ENCODE measurements around the gene RYR2.

RYR2 gene

DNA sequence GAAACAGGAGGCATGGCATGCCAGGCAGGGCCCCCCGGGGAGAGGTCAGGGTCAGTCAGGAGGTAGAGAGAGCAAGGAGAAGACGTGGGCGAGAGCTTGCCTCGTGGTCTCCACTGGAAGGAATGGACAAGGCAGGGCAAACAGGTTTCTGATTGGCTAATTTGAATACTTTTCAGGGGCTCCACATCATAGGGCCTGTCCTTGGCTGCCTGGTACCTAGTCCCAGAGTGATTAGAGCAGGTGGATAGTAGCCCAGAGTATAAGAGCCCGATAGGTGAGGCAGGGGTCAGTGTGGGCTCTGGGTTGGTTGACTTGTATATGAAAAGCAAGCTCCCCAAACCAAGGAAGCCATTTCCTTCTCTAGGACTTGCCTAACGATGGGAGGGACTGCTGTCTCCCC, 670.1 kb downstream of the RYR2 start:
- no peak overlapping the region for H3K27ac ChIP-seq
- CTCF ChIA-PET, result no interaction called here

DNA sequence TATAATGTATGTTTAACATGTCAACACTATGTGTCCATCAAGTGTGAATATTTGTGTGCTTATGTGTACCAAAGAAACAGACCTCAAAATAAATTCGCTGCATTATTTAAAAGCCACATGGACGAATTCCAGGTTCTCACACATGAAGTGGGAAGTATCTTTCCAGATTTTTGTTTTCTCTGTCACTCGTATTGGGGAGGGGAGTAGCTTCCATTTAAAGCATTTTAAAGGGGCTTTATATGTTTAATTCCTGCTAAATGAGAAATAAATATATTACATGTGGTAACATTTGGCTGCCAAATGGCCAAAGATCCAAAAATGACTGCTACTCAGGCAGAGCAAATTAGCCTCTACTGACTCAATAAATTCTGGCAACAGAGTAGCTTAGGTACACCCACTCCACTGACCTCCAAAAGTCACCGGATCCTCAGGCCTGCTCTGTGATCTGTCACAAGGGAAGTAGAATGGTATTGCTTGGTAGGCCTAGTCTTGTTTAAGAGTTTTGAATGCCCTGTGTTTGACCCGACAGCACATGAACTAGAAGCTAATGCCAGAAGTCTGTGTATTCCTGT, 670.7 kb downstream of the RYR2 start:
- ChIA-PET CTCF (no interaction called here), POLR2A (ENCODE audit: low non-redundant PET) (no interaction called here)
- no peak for DNase-seq (ENCODE audit: low spot score)
- no peak overlapping the region for H3K27ac ChIP-seq
- TF ChIP-seq, protein P1, sequence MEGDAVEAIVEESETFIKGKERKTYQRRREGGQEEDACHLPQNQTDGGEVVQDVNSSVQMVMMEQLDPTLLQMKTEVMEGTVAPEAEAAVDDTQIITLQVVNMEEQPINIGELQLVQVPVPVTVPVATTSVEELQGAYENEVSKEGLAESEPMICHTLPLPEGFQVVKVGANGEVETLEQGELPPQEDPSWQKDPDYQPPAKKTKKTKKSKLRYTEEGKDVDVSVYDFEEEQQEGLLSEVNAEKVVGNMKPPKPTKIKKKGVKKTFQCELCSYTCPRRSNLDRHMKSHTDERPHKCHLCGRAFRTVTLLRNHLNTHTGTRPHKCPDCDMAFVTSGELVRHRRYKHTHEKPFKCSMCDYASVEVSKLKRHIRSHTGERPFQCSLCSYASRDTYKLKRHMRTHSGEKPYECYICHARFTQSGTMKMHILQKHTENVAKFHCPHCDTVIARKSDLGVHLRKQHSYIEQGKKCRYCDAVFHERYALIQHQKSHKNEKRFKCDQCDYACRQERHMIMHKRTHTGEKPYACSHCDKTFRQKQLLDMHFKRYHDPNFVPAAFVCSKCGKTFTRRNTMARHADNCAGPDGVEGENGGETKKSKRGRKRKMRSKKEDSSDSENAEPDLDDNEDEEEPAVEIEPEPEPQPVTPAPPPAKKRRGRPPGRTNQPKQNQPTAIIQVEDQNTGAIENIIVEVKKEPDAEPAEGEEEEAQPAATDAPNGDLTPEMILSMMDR (conservative IDR thresholded peaks at IDR 0.05; ENCODE audit: low read depth), result no peak

More for the DNA sequence above, 670.1 kb downstream of the RYR2 start:
- POLR2A ChIA-PET (ENCODE audit: low non-redundant PET), result no interaction called here
- TF ChIP-seq, protein P1 (conservative IDR thresholded peaks at IDR 0.05; ENCODE audit: low read depth), result no peak
- DNase-seq (ENCODE audit: low spot score), result no peak

DNA sequence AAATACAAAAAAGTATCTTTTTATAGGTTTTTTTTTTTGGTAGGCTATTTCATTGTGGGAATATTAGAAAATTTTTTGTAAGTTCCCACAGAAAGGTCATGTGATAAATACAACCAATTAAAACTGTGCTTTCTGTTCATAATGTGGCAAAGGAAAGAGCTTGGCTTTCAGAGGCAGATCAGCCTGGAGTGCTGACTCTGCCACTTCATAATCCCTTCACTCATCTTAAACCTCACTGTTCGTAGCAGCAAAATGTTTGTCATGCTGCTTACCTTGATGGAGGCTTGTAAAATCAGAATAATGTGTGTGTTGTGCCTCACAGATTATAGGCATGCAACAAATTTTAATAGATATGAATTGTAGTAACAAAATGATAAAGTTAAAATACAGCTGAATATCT, 671.9 kb downstream of the RYR2 start:
- TF ChIP-seq, protein P1 (conservative IDR thresholded peaks at IDR 0.05; ENCODE audit: low read depth), result no peak
- no peak overlapping the region for H3K27ac ChIP-seq
- CTCF ChIA-PET, result no interaction called here
- POLR2A ChIA-PET (ENCODE audit: low non-redundant PET), result no interaction called here
- no peak for DNase-seq (ENCODE audit: low spot score)

DNA sequence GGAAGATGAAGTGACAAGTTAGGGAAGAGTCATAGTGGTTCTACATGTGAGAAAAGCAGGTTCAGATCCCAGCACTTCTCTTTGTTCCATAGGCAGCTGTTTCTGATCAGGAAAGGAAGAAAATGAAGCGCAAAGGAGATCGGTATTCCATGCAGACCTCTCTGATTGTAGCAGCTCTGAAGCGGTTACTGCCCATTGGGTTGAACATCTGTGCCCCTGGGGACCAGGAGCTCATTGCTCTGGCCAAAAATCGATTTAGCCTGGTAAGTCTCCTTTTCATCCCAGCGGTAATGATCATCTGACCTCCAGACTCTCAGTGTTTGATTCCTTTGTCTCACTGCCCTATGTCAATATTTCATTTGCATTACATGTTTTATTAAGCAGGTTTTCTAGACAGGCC, 675.1 kb downstream of the RYR2 start:
- ChIA-PET POLR2A (ENCODE audit: low non-redundant PET) (no interaction called here), CTCF (interaction anchor here (0.8 kb wide), 1 partner anchor 153 kb away, joined by 3 read pairs; no protein-coding TSS in a partner anchor)
- H3K27ac ChIP-seq, result no peak overlapping the region
- DNase-seq (ENCODE audit: low spot score), result no peak
- TF ChIP-seq, protein P1 (conservative IDR thresholded peaks at IDR 0.05; ENCODE audit: low read depth), result no peak

DNA sequence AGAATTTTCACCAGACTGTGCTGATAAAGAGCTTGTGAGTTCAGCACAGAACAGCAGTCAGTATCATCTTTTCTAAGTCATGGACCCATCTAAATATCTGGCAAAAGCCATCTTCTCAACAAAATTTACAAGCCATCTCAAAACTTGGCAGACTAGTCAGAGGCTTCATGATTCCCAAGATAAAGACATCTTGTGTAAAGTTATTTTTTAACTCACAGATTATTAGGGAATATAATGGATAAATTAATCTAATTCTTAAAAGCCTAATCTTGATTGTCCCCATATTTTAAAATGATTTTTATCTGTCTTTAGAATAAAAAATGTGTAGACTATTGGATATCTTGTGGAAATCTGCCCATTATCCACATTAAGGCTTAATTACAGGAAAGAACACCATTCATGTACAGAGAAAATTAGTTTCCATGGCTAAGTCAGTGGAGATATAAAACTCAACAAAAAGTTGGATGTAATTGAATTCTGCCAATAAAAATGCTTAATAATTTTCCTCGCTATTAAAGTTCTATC, 688.9 kb downstream of the RYR2 start:
- ChIA-PET POLR2A (ENCODE audit: low non-redundant PET) (no interaction called here), CTCF (no interaction called here)
- no peak overlapping the region for H3K27ac ChIP-seq
- no peak for DNase-seq (ENCODE audit: low spot score)
- TF ChIP-seq, protein P1 (conservative IDR thresholded peaks at IDR 0.05; ENCODE audit: low read depth), result no peak

DNA sequence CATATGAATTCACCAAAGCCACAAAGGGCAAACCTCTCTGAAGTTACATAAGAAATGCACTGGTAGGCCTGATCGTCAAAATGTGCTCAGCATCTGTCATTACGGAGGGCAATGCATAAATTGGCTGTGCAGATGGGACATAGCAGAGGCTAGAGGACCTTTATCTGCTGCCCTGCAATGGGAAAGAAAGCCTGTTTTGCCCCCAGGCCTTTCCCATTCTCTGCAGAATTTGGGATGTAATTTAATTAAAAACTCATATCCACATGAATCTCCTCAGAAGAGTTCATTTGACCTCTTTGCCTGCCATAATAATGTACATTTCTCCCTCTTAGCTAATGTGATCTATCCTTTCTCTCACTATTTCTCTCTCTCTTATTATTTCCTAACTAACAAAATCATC, 690.7 kb downstream of the RYR2 start:
- DNase-seq (ENCODE audit: low spot score), result no peak
- TF ChIP-seq, protein P1 (conservative IDR thresholded peaks at IDR 0.05; ENCODE audit: low read depth), result no peak
- H3K27ac ChIP-seq, result no peak overlapping the region
- ChIA-PET POLR2A (ENCODE audit: low non-redundant PET) (no interaction called here), CTCF (no interaction called here)
